ENCODE measurements around the gene USH1C. TPM values are rescaled to one million over a fixed set of nuclear protein-coding genes. Genes with fewer than 3 reads are reported as not detected.

Gene USH1C
- total RNA-seq, 1 experiment from 2014 or later, result 1.0 TPM

DNA sequence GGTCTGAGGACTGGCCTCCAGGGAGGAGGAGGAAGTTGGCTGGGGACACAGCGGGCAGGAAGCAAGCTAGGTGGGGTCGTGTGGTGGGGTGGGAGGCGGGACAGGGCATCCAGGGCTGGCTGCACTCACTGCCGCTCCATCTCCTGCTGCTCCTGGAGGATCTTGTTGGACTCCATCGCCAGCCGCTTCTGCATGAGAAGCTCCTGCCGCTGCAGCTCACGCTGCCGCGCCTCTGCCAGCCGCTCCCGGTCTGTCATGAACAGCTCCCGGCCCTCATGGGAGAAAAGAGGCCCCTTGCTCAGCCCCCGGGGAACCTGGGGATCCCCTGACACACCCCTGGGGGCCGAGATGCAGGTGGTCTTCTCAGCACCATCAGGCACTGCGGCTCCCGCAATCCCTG is 21.6 kb downstream of the USH1C start:
- Mint-ChIP-seq H3K9me3 (no peaks in the 10 kb centered on the region), H3K4me3 (no peak overlapping the region), H3K27ac (peak overlapping the region in 1 of 3 experiments; percentile 74; a peak in 2 of 7 replicates), H3K27me3 (ENCODE audit: low read depth) (no peaks in the 10 kb centered on the region), H3K36me3 (ENCODE audit: insufficient read depth in 1 of 3, low read depth in 3 of 3) (peaks cover 2 to 5% (median 4%) of the 10 kb centered on the region in 3 experiments; a peak in 6 of 7 replicates), H3K4me1 (peaks cover 15 to 16% of the 10 kb centered on the region in 2 experiments)
- Histone ChIP-seq H4K8ac (replicated peaks; ENCODE audit: insufficient read length, low read depth, low read length) (no peak overlapping the region), H3K4ac (ENCODE audit: low read depth, low read length) (no peak overlapping the region), H4K91ac (ENCODE audit: insufficient read length, low read depth, low read length) (no peak overlapping the region), H4K20me1 (ENCODE audit: control insufficient read depth, insufficient read depth, insufficient read length) (no peaks in the 10 kb centered on the region), H3K56ac (ENCODE audit: insufficient read length, low read depth, low read length) (no peak overlapping the region), H2AFZ (ENCODE audit: low read length) (no peak overlapping the region), H3K18ac (ENCODE audit: insufficient read length, low read depth, low read length) (no peak overlapping the region), H3K79me1 (ENCODE audit: insufficient read depth, low read depth, low read length, poor library complexity, severe bottlenecking) (no peaks in the 10 kb centered on the region), H3K14ac (ENCODE audit: insufficient read depth, low read length) (peak overlapping the region; percentile 33; the same call in 1 of the 2 replicates), H2BK20ac (ENCODE audit: low read depth, low read length, poor library complexity, severe bottlenecking) (no peak overlapping the region), H2BK15ac (ENCODE audit: low read depth, low read length) (no peak overlapping the region), H2BK120ac (ENCODE audit: low read depth, low read length, poor library complexity, severe bottlenecking) (no peak overlapping the region), H3K23me2 (ENCODE audit: insufficient read length, low read depth, low read length, poor library complexity, severe bottlenecking) (no peaks in the 10 kb centered on the region), H3K27ac (ENCODE audit: insufficient read length, low read depth, low read length) (no peak overlapping the region), H3K9ac (ENCODE audit: extremely low read depth, insufficient read length, low read length) (no peak overlapping the region), H2AK5ac (ENCODE audit: insufficient read length, low read length) (no peak overlapping the region), H3K9me3 (ENCODE audit: control insufficient read depth, low read depth, low read length) (no peaks in the 10 kb centered on the region), H4K5ac (ENCODE audit: insufficient read length, low read depth, low read length) (no peak overlapping the region), H2BK5ac (ENCODE audit: insufficient read length, low read length) (no peak overlapping the region), H3K4me2 (ENCODE audit: insufficient read depth, insufficient read length, low read length) (no peak overlapping the region), H3K4me1 (ENCODE audit: insufficient read depth, low read length) (peaks cover 4% of the 10 kb centered on the region; the same call in 1 of the 2 replicates), H3K27me3 (ENCODE audit: insufficient read depth, low read length) (no peaks in the 10 kb centered on the region), H3K23ac (ENCODE audit: insufficient read length, low read depth, low read length) (no peak overlapping the region), H3T11ph (ENCODE audit: low read length) (no peak overlapping the region), H3K79me2 (ENCODE audit: insufficient read depth, low read length) (no peaks in the 10 kb centered on the region), H2BK12ac (ENCODE audit: insufficient read length, low read depth, low read length) (no peak overlapping the region)
- TF ChIP-seq CTCF (conservative IDR thresholded peaks at IDR 0.05), result no peak
- no CpG with 5 or more reads among the region's 17 CpGs for WGBS (ENCODE audit: extremely low coverage, insufficient read length, low lambda C conversion rate)
- no peak for DNase-seq
